Mesodermal cell (in vitro differentiated cells): ENCODE measurements around the gene GNG12. TPM values are rescaled to one million over a fixed set of nuclear protein-coding genes. Genes with fewer than 3 reads are reported as not detected.
A peak's percentile ranks its signal among the peaks of the same experiment; 100 is the strongest.

Experiments
- H3K27ac ChIP-seq: 2 replicates; pipeline ENCODE4 v1.7.0; 2013; ENCODE audit warnings: mild to moderate bottlenecking, low read depth, low read length, moderate library complexity; ENCODE audit not compliant: severe bottlenecking
- H3K36me3 ChIP-seq: 2 replicates; pipeline ENCODE4 v1.7.1; 2013; ENCODE audit warnings: mild to moderate bottlenecking, low read length, moderate library complexity; ENCODE audit not compliant: control insufficient read depth, insufficient read depth
- H3K4me1 ChIP-seq: one replicate; pipeline ENCODE4 v1.7.1; 2013; ENCODE audit warnings: mild to moderate bottlenecking, low read length; ENCODE audit not compliant: insufficient read depth, control insufficient read depth, poor library complexity, severe bottlenecking
- H3K4me3 ChIP-seq: 2 replicates; pipeline ENCODE4 v1.7.0; 2013; ENCODE audit warnings: low read length, control low read depth, mild to moderate bottlenecking; ENCODE audit not compliant: insufficient read depth, poor library complexity, severe bottlenecking; ENCODE audit errors: extremely low read depth
- H3K9me3 ChIP-seq: 2 replicates; pipeline ENCODE4 v1.7.1; 2013; ENCODE audit warnings: mild to moderate bottlenecking, low read length, moderate library complexity; ENCODE audit not compliant: control insufficient read depth
- WGBS, 2 experiments: methylation state at CpG; one replicate each; pipeline ENCODE4 v1.1.5; 2013; ENCODE audit warnings: missing lambda C conversion rate in 2 of 2; ENCODE audit not compliant: insufficient coverage in 2 of 2; 5-methylcytosine and 5-hydroxymethylcytosine counted together
- polyA plus RNA-seq, 2 experiments: library from polyadenylated mRNA; stranded (reverse); fragments of 50-300 nt; gene quantifications; one replicate each; pipeline ENCODE4 v1.2.3, GENCODE V29; 2013

Gene GNG12
- 47.6 TPM for polyA plus RNA-seq (2013, experiment 1 of 2)
- 49.8 TPM for polyA plus RNA-seq (2013, experiment 2 of 2)

DNA sequence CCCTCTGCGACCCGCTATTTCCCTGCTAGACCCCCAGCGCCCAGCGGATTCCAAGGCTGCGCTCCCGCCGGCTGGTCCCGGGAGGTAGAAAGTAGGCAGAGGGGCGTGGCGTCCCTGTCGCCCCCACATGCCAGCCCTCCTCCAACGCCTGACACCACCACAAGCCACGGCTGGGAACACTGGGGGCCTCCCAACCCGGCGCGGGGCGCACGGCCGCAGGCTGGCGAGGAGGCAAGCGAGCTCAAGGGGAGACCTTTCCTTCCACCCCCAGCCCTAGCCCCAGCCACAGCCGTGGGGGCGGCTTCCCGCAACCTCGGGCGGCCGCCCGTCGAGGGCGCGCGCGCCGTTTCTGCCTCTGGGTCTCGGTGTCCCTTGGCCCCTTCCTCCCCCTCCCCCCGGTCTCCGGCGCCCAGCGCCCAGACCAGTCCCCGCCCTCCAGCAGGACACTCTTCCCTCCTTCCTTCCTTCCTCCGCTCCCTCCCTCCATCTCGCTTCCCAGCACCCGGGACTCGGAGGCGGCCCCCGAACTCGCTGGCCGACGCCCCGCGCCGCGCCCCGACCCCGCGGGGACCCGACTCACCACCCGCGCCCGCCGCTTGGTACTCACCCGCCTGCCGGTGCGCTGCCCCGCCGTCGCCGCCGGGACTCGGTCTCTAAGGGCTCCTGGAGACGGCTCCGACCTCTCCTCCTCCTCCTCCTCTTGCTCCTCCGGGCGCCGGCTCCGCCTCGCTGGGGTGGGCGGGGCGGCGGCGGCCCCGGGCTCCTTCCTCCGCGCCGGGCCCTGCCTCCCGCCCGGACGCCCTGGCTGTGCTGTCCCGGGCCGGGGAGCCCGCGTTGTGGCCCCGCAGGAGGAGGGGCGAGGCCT lies at the start of gene GNG12:
Gene GNG12, minus strand, starts transcription at position 731 of the 865 bp plus-strand sequence. CDS start 125,781 bp downstream, outside the sequence.
- Histone ChIP-seq H3K9me3 (no peaks in the 10 kb centered on the region), H3K4me1 (peaks cover 10% of the 10 kb centered on the region), H3K27ac (peak within 1 kb of the TSS; percentile 76), H3K36me3 (peaks cover 7% of the 10 kb centered on the region), H3K4me3 (peak within 1 kb of the TSS; percentile 81)
- 0% methylated on average over 30 to 71 of the region's 94 CpGs for WGBS, 2 experiments

DNA sequence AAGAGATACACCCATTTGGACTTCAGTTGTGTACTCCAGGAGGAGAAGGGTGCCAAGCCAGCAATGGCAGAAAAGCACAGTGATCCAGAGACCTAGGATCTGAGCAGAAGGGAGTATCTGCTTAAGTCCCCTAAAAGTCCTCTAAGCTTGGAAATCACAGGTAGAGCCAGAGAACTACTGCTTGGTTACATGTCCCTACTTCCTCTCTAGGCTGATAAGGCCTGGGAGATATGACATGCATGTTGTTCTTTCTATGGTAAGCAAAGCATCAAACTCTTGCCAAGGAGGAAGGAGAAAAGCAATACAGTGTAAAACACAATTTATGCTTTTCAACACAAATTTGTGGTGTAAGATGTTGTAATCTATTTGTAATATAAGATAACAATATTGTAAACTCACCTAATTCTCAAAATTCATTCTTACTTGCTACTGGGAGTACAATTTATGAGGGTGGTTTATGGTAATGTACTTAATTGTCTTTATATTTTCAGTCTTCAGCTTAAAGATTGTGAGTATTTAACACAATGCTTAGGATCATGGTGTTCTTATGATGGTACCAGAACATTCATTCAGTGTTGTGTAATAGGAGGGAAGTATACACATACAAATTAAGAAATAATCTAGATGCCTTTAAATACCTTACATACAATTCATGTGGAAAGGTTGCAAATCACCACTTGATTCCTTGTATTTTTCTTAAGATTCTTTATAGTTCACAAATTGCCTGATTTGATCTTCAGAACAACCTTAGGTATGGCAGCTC lies 49.1 kb upstream of the GNG12 start:
- H3K9me3 ChIP-seq, result no peaks in the 10 kb centered on the region

DNA sequence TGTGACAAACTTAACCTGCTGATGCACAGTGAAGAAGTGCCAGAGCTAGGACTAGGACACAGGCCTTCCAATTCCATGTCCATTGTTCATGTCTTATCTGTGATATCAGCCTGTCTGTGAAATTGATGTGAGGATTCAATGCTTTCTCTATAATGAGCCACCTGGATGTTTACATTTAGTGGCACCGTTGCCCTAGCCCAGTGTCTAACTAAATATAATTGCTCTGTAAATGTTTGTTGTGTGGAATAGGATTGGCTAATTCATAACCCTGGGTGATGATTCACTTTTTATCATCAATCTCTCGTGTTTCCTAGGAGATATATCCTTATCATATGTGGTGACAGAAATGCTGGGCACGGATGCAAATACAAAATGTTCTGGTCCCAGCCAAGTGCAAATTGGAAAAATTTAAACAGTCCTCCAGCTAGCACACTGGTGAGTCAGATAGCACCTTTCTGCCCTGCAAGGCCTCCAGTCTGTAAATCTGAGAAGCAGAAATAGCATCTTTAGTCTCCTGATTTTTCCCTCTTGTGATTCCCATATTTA lies 46.9 kb upstream of the GNG12 start:
- H3K4me1 ChIP-seq, result peaks cover 4% of the 10 kb centered on the region
- H3K4me3 ChIP-seq, result no peak overlapping the region
- H3K27ac ChIP-seq, result no peak overlapping the region
- H3K9me3 ChIP-seq, result no peaks in the 10 kb centered on the region
- no peaks in the 10 kb centered on the region for H3K36me3 ChIP-seq
- 80 to 87% methylated on average over 1 to 3 of the region's 3 CpGs for WGBS, 2 experiments

More for the DNA sequence above, 49.1 kb upstream of the GNG12 start:
- H3K4me3 ChIP-seq, result no peak overlapping the region
- H3K36me3 ChIP-seq, result no peaks in the 10 kb centered on the region
- no peak overlapping the region for H3K27ac ChIP-seq
- H3K4me1 ChIP-seq, result peaks cover 4% of the 10 kb centered on the region

DNA sequence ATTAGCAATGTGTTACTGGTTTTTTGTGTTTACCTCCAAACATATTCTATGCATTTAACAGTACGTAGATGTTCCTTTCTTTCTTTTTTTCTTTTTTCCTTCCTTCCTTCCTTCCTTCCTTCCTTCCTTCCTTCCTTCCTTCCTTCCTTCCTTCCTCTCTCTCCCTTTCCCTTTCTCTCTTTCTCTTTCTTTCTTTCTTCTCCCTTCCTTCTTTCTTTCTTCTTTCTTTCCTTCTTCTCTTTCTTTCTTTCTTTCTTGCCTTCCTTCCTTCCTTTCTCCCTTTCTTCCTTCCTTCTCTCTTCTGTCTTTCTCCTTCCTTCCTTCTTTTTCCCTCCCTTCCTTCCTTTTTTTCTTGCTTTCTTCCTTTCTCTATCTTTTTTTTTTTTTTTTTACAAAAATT lies 46.2 kb upstream of the GNG12 start:
- Histone ChIP-seq H3K36me3 (no peaks in the 10 kb centered on the region), H3K27ac (no peak overlapping the region), H3K4me3 (no peak overlapping the region), H3K9me3 (no peaks in the 10 kb centered on the region), H3K4me1 (peaks cover 8% of the 10 kb centered on the region)
- 100% methylated on average over 1 of the region's 1 CpG; no CpG with 5 or more reads in 1 of the 2 experiments for WGBS, 2 experiments

DNA sequence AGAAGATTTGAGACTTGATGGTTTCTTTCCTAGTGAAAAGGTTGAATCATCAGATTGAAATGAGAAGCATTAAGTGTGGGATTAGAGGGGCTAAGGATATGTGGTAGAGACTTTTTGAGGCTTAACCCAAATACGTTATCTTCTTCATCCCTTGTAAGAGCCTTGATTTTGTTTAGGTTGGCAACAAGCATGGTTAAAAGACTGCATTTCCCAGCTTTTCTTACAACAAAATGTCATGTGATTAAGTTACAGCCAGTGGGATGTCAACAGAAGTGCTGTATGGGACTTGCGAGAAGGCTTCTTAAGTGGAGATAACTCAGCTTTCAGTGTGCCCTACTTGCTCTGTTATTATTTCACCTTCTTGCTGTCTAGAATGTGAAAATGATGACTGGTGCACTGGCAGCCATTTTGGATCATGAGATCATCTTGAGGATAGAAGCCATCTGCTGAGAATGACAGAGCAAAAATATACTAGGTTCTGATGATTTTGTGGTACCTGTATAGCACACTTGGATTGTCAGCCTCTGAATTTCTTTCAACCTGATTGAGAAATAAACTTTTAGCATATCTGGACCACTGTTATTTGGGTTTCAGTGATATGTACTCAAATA lies 41.3 kb upstream of the GNG12 start:
- H3K27ac ChIP-seq, result no peak overlapping the region
- peaks cover 4% of the 10 kb centered on the region for H3K4me1 ChIP-seq
- H3K36me3 ChIP-seq, result no peaks in the 10 kb centered on the region
- H3K4me3 ChIP-seq, result no peak overlapping the region
- WGBS, 2 experiments, result 100% methylated on average over 1 of the region's 2 CpGs; no CpG with 5 or more reads in 1 of the 2 experiments
- H3K9me3 ChIP-seq, result no peaks in the 10 kb centered on the region

DNA sequence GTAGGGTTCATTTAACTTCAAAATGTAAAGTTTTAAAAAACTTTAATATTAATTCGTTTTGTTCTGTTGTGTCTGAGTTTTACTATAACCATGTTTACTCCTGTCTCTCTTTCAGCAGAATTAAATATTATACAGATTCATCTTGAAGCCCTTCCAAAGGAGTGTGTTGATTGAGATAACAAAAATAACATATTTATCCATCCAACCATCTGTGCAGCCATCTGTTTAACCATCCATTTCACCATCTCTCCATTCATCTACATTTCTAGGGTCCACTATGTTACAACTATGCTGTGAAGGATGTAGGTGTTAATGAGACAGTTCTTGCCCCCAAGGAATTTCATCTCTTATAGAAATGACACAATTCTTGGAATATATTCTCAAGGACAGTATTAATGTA lies 36.0 kb upstream of the GNG12 start:
- Histone ChIP-seq H3K4me1 (no peaks in the 10 kb centered on the region), H3K4me3 (no peak overlapping the region), H3K9me3 (no peaks in the 10 kb centered on the region), H3K27ac (no peak overlapping the region), H3K36me3 (no peaks in the 10 kb centered on the region)
- WGBS, 2 experiments, result no CpG with 5 or more reads among the region's 1 CpG

DNA sequence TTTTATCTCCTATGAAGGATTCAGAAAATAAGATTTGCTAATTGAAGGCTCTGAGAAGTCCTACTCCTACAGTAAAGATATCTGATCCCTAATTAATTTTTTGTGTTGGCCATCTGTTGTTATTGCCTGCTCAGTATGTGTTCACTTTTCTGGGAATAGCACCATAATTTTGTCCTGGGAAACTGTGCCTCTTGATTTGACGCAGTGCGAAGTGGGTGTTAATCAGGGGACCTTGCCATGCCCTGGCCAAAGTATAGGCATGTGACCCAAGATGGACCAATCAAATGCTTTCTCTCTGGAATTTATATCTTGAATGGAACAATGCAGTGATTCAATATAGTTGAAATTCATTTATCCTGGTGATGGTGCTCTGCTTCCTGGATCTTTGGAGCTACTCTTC lies 30.4 kb upstream of the GNG12 start:
- Histone ChIP-seq H3K36me3 (no peaks in the 10 kb centered on the region), H3K9me3 (no peaks in the 10 kb centered on the region), H3K4me1 (no peaks in the 10 kb centered on the region), H3K27ac (no peak overlapping the region), H3K4me3 (no peak overlapping the region)
- 100% methylated on average over 2 of the region's 2 CpGs for WGBS, 2 experiments

DNA sequence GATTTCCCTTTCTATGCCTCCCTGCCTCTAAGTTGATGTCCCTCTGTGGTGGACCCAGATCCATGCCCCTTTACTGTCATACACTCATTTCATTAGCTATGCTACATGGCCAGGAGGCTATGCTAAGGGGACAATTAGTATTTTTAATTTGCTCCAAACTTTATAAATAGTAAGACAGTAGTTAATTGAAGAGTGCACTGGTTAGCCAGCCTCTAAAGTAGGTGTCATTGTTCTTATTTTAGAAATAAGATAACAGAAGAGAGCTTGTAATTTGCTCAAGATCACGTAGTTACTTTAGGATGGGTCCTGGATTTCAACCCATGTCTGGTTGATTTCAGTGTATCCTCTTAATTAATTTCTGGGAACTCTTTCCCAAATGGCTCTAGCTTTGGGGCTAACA lies 29.4 kb upstream of the GNG12 start:
- Histone ChIP-seq H3K9me3 (no peaks in the 10 kb centered on the region), H3K4me3 (no peak overlapping the region), H3K27ac (no peak overlapping the region), H3K4me1 (no peaks in the 10 kb centered on the region), H3K36me3 (no peaks in the 10 kb centered on the region)
- WGBS, 2 experiments, result 89 to 100% methylated on average over 1 of the region's 1 CpG

DNA sequence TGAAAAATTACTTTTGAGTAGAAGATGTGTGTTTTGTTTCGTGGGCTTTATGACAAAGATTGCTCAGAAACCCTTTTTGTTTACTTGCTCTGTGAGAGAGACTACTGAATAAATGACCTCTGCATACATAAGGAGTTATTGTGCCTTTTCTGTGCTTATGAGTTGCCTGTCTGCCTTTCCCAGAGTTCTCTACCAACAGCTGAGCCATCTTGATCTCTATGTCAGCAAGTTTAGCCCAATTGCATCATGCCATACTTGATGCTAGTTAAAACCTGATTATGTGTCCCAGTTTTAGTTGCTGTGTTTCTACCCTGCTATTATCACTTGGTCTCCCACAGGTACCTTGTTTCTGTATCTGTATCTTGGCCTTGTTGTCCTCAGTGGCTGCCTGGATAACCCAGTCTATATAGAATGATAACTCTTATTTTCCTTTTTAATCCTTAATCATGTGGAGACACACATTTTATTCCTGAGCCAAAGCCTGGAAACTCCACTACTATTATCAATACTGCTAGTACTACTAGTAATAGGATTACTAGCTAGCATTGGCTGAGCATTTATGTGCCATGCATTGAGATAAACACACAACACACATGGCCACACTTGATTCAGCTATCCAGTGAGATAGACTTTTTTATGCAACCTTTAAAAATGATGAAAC lies 28.7 kb upstream of the GNG12 start:
- no peaks in the 10 kb centered on the region for H3K4me1 ChIP-seq
- H3K27ac ChIP-seq, result no peak overlapping the region
- H3K4me3 ChIP-seq, result no peak overlapping the region
- no peaks in the 10 kb centered on the region for H3K9me3 ChIP-seq
- 100% methylated on average over 1 of the region's 1 CpG; no CpG with 5 or more reads in 1 of the 2 experiments for WGBS, 2 experiments
- no peaks in the 10 kb centered on the region for H3K36me3 ChIP-seq

DNA sequence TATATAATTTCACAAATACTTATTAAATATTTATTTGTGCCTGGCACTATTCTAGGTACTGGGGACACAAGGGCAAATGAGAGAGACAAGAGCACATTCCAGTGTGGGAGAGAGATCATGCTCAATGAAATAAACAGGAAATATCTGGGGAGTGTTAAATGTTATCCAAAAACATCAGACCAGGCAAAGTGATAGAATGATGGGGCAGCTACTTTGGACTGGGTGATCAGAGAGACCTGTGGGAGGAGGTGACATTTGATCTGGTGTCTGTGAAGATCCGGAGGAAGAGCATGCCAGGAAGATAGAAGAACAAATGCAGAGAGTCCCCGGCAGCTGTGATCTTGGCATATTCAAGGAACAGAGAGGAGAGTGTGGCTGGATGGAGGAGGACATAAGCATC lies 27.5 kb upstream of the GNG12 start:
- Histone ChIP-seq H3K4me3 (no peak overlapping the region), H3K4me1 (no peaks in the 10 kb centered on the region), H3K36me3 (no peaks in the 10 kb centered on the region), H3K9me3 (no peaks in the 10 kb centered on the region), H3K27ac (no peak overlapping the region)
- 77 to 81% methylated on average over 2 of the region's 2 CpGs for WGBS, 2 experiments
